MV-4-11 (cell line): ENCODE data around the gene EPS8L2.
"Not testable (repeated sequence)": the region's sequence is repeated elsewhere in the genome, so short reads cannot be mapped to it uniquely, and the experiment has no call there.

Experiments used
- DNase-seq: peaks from one replicate; lab custom pipeline; 2025; lab: John Stamatoyannopoulos, UW

EPS8L2 gene

GRCh38 chr11:726278-727220 is 20.5 kb downstream of the EPS8L2 start:
- no peak for DNase-seq

GRCh38 chr11:727281-727701 is 21.3 kb downstream of the EPS8L2 start:
- DNase-seq: no peak

GRCh38 chr11:727859-728748 is 22.1 kb downstream of the EPS8L2 start:
- DNase-seq: peak; percentile 73

DNA sequence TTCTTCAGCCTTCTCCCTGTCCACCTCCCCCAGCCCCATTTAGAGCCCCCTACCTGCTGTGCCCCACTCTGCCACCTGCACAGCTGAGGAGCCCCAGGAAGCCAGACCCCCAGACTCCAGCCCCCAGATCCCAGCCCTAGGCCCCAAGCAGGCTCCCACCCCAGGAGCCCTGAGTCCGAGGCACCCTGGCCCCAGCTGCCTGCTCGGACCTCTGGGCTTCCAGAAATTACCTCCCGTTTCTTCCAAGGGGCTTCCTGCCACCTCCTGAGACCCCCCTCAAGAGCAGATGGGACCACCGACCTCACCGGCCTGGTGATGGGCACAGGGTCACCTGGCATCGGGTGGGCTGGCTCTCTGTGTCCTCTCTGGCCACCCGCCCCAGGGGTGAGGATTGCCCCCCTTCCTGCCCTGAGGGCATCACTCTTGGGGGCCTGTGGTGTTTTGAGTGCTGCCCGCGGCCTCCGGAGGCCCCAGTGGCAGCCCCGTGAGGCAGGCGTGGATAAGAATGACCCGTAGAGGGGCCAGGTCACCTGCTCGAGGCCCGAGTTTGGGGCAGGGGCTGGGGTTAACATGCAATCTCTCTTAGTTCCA is 23.0 kb downstream of the EPS8L2 start:
- DNase-seq: no peak

DNA sequence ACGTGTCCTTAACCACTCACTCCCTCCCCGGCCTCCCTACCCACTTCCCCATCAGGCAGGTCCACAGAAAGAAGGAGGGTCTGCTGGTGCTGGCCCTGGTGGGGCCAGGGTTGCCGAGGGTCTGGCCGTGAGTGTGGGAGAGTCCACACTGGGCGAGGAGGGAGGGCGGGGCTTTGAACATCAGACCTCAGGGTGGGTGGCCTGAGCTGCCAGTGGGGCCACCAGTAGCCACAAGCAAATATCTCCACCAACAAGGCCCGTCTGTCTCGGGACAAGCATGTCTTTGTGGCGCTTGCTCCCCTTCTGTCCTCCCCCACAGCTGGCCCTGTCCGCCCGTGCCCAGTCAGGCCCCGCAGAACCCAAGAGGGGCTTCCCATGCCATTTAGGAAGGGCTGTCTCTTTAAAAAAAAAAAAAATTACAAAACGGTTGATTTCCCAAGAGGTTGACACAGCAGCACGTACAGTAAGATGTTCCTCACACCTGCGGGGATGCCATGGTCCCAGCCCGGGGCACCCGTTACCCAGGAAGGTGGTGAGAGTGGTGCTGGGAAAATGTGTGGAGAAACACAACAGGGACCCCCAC is 23.6 kb downstream of the EPS8L2 start:
- peak; percentile 39 for DNase-seq

DNA sequence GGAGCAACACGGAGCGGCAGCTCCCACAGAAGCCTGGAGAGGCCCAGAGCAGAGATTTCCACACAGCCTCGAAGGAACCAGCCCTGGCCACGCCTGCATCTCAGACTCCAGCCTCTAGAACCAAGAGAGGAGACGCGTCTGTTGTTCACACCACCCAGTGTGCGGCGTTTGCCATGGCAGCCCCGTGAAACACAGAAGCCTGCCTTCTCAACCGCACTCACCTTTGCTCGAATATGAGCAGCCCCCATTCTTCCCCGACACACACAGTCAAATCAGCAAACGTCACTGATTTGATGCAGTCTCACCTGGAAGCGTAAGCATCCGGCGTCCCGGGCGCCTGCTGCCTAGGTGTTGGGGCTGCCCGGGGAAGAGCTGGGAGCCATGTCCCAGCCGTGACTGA is 27.0 kb downstream of the EPS8L2 start:
- no peak for DNase-seq

DNA sequence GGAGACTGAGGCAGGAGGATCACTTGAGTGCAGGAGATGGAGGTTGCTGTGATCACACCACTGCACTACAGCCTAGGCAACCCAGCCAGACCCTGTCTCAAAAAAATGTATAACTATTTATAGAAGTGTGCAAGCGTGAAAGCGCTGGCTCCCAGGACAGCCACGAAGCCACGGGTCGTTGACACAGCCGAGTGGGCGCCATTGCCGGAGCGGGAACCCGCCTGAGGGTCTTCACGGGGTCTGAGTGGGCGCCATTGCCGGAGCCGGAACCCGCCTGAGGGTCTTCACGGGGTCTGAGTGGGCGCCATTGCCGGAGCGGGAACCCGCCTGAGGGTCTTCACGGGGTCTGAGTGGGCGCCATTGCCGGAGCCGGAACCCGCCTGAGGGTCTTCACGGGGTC is 28.5 kb downstream of the EPS8L2 start:
- DNase-seq: not testable (repeated sequence)

DNA sequence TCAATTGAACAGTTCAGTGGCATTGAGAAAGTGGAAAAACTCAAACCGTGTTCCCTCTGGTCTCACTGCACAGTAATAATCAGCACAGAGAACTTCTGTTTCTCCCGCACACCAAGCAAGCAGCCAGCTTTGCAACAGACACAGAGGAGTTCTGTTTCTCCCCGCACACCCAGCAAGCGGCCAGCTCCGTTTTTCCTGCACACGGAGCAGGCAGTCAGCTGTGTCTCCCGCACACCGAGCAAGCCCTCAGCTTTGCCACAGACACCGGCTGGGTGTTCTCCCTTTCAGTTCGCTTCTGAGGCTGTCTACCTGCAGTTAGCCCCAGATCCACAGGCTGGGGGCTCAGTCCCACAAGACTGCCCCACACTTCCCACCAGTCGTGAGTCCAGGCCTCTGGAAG is 31.3 kb downstream of the EPS8L2 start:
- DNase-seq: no peak

GRCh38 chr11:737899-738298 is 31.9 kb downstream of the EPS8L2 start:
- not testable (repeated sequence) for DNase-seq

DNA sequence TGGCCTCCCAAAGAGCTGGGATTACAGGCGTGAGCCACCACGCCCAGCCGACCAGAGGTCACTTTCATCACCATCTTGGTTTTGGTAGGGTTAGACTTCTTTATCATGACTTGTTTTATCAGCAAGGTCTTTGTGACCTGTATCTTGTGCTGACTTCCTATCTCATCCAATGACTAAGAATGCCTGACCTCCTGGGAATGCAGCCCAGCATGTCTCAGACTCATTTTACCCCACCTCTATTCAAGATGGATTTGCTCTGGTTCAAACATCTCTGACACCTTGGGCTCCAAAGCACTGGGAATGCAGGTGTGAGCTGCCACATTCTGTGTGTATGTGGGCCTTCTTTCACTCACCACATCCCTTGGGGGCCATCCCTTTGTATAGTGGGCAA is 36.1 kb downstream of the EPS8L2 start:
- DNase-seq: no peak

GRCh38 chr11:742571-743201 is 36.7 kb downstream of the EPS8L2 start:
- DNase-seq: no peak

- DNase-seq: no peak
These were observed 39.4 kb downstream of the EPS8L2 start for GRCh38 chr11:745428-745827.

DNA sequence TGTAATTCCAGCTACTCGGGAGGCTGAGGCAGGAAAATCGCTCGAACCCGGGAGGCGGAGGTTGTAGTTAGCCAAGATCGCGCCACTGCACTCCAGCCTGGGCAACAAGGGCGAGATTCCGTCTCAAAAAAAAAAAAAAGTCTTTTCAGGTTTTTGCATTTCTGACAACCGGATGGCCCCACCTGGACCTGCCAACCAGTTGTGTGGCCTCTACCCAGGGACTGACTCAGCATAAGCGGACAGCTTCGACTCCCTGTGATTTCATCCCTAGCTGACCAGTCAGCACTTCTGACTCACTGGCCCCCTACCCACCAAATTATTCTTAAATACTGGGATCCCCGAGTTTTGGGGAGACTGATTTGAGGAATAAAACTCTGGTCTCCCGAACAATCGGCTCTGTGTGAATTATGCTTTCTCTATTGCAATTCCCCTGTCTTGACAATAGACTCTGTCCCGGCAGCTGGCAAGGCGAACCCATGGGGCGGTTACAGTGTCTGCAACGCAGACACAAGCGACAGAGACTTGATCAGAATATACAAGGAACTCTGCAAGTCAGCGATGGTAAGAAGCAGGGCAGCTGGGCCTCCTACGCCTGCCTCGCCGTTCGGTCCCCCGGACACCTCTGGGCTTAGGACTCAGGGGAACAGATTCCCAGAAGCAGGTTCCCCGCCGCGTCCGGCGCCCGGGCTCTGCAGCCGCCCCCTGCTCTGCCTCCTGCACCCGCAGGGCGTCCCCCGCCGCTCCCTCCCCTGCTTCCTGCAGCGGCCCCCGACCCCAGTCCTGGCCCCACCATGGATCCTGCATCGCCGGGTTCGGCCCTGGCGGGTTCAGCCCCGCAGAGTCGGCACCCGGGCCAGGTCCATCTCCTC is 40.5 kb downstream of the EPS8L2 start:
- DNase-seq: no peak

DNA sequence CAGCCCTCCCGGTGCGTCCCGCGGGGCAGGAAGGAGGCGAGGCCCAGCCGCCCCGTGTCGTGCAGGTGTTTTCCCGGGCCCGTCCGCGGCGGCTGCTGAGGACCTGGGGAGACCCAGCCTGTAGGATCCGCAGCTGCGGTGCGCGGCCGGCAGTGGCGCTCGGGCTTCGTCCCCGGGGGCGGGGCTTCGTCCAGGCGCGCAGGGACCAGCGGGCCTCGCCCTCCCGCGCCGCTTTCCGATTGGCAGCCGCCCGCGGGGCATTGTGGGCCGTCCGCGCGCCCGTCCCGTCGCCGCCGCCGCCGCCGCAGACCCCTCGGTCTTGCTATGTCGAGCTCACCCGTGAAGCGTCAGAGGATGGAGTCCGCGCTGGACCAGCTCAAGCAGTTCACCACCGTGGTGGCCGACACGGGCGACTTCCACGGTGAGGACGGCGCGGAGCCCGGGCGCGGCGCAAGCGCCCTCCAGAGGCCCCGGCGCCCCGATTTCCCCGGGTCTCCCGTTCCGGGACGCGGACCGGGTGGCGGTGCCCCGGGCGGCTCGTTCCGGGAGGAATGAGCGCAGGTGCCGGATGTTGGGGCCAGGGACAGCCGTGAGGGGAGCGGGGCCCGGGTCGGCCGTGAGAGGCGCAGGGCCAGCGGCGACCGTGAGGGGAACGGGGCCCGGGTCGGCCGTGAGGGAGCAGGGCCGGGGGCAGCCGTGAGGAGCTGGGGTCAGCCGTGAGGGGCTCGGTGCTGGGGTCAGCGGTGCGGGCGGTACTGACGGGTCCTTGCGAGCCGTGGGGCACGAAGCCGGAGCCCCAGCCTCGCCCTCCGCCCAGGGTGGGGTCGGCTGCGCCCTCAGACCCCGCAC is 41.4 kb downstream of the EPS8L2 start, which contains the start of gene TALDO1:
TSS of gene TALDO1 (plus strand) at position 307 of the 849 bp plus-strand sequence. CDS start at position 325, 18 bp downstream.
- DNase-seq: peak; percentile 75

GRCh38 chr11:748007-748359 is 42.0 kb downstream of the EPS8L2 start:
- DNase-seq: no peak

DNA sequence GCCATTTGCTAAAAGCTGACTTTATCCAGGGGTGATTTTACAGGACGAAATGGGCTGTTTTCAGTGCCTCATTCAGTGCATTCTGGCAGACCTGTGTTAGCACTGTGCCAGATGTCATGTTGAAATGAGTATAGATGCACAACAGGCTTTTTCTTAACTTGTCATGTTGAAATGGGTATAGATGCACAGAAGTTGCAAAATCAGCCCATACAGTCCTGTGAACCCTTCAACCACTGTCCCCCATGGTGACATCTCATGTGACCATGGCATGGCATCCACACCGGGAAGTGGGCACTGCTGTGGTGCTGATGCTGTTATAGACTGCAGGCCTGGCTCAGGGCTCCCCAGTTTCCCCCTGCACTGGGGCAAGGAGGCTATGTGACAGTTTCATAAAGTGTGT is 43.7 kb downstream of the EPS8L2 start:
- peak; percentile 65 for DNase-seq

- no peak for DNase-seq
These were observed 54.2 kb downstream of the EPS8L2 start for GRCh38 chr11:760236-760635.

- no peak for DNase-seq
These were observed 55.6 kb downstream of the EPS8L2 start for GRCh38 chr11:761526-762108.

DNA sequence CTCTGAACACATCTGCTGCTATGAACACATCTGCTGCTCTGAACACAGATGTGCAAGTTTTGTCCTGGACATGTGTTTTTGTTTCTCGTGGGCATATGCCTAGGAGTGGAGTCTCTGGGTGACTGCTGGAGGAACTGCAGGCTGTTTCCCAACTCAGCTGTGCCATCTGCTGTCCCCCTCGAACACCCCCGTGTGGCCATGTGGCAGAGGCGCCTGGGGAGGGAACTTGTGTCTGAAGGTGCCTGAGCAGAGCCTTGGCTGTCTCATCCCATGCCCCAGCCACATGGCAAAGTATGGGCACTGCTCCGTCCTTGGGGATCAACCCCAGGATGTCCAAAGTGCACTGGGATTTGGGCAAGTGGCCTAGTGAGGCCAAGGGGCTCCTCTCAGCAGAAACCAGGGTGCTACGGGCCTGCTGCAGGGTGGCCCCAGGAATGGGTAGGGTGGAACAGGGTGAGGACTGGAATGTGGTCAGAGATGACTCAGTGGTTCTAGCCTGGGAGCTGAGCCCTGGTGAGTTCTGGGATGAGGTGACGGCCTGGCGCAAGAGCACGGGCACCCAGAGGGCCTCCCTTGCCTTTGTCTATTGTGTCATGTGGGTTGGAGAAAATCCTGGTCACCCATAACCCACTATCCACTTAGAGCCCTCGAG is 56.5 kb downstream of the EPS8L2 start:
- DNase-seq: peak; percentile 83
